Skeletal muscle tissue (tissue), 4 donors: ENCODE data around the gene STK10. TPM values are rescaled to one million over a fixed set of nuclear protein-coding genes. Genes with fewer than 3 reads are reported as not detected.
"Not testable (repeated sequence)": the region's sequence is repeated elsewhere in the genome, so short reads cannot be mapped to it uniquely, and the experiment has no call there.

ENCODE experiments used
- H3K27ac ChIP-seq: one replicate; pipeline ENCODE4 v1.7.0; 2013; ENCODE audit warnings: mild to moderate bottlenecking, low read depth, low read length, inconsistent platforms
- H3K27me3 ChIP-seq, 3 donors: one replicate each; pipeline ENCODE4 v1.7.0; 2013; ENCODE audit warnings: low read length in 3 of 3; ENCODE audit not compliant: control insufficient read depth in 3 of 3, insufficient read depth in 3 of 3
- H3K36me3 ChIP-seq, 3 donors: one replicate each; pipeline ENCODE4 v1.7.0; 2013; ENCODE audit warnings: low read length in 3 of 3; ENCODE audit not compliant: control insufficient read depth in 3 of 3, insufficient read depth in 3 of 3
- H3K4me1 ChIP-seq, 3 donors: one replicate each; pipeline ENCODE4 v1.7.0; 2013; ENCODE audit warnings: low read length in 3 of 3, mild to moderate bottlenecking in 3 of 3; ENCODE audit not compliant: control insufficient read depth in 3 of 3, insufficient read depth in 3 of 3
- H3K4me3 ChIP-seq, 3 donors: one replicate each; pipeline ENCODE4 v1.7.0; 2013; ENCODE audit warnings: low read length in 3 of 3
- H3K9ac ChIP-seq, 3 donors: one replicate each; pipeline ENCODE4 v1.7.0; 2013; ENCODE audit warnings: low read length in 3 of 3, mild to moderate bottlenecking in 3 of 3, moderate library complexity in 2 of 3, low read depth in 1 of 3
- H3K9me3 ChIP-seq, 3 donors: one replicate each; pipeline ENCODE4 v1.7.0; 2013; ENCODE audit warnings: low read length in 3 of 3; ENCODE audit not compliant: control insufficient read depth in 3 of 3
- total RNA-seq: library from RNA; depleted of rRNA; stranded (reverse); fragments of >200 nt; gene quantifications from one replicate; pipeline ENCODE4 v1.2.3, GENCODE V29; 2014
- donor health status: Osteomylitis.

Gene STK10
- total RNA-seq, 1 donor from 2014 or later, result 12.0 TPM

DNA sequence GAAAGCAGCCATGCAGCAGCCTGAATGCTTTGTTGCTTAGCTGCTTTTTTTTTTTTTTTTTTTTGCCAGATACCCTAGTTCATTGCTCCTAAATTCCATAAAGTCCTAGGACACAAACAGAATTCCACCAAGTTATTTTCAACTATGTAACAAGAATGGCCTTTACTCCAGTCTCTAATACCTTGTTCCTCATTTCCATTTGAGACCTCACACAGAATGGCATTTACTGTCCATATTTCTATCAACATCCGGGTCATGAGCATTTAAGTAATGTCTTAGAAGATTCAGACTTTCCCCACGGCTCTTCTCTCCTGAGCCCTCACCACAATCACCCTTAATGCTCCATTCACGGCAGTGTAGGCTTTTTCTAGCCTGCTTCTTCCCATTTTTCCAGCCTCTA, 149.9 kb downstream of the STK10 start:
- Histone ChIP-seq H3K27ac (no peak overlapping the region), H3K4me3 (no peak overlapping the region), H3K9me3 (no peaks in the 10 kb centered on the region), H3K4me1 (peaks cover 0 to 2% (median 0%) of the 10 kb centered on the region in 3 donors), H3K27me3 (peaks cover 0 to 4% (median 0%) of the 10 kb centered on the region in 3 donors), H3K9ac (no peak overlapping the region), H3K36me3 (no peaks in the 10 kb centered on the region)

DNA sequence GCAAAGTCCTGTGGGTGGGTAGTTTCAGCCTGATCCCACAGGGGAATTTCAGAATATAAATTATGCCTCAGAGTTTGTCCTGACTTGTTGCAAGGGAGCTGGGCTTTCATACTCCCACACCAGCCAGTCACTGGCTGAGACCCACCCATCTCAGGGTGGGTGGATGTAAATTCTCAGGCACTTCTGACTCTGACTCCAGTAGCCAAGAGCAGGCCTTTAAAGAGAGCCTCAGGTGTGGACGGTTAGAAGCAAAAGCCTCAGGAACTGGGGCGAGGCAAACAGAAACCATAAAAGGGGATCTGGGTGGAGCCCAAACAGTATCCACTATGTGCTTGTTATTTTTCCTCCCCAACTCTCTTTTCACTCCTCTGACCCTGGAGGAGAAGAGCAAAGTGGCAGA, 153.0 kb downstream of the STK10 start:
- no peaks in the 10 kb centered on the region for H3K4me1 ChIP-seq
- H3K27ac ChIP-seq, result no peak overlapping the region
- no peaks in the 10 kb centered on the region for H3K27me3 ChIP-seq
- no peaks in the 10 kb centered on the region for H3K36me3 ChIP-seq
- H3K9me3 ChIP-seq, result no peaks in the 10 kb centered on the region
- H3K9ac ChIP-seq, result no peak overlapping the region
- no peak overlapping the region for H3K4me3 ChIP-seq

DNA sequence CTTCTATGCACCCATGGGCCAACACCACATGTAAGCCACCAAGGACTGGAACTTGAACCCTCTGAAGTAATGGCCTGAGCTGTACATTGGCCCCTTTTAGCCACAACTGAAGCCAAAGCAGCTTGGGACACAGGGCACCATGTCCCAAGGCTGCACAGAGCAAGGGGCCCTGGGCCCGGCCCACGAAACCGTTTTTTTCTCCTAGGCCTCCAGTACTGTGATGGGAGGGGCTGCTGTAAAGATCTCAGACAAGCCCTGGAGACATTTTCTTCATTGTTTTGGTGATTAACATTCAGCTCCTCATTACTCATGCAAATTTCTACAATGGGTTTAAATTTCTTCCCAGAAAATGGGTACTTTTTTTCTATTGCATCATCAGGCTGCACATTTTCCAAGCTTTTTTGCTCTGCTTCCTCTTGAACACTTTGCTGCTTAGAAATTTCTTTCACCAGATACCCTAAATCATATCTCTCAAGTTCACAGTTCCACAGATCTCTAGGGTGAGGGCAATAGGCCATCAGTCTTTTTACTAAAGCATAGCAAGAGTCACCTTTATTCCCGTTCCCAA, 156.0 kb downstream of the STK10 start:
- no peaks in the 10 kb centered on the region for H3K36me3 ChIP-seq
- no peak overlapping the region for H3K27ac ChIP-seq
- peaks cover 0 to 5% (median 0%) of the 10 kb centered on the region in 3 donors for H3K4me1 ChIP-seq
- no peaks in the 10 kb centered on the region for H3K9me3 ChIP-seq
- H3K27me3 ChIP-seq, result no peaks in the 10 kb centered on the region
- H3K4me3 ChIP-seq, result no peak overlapping the region
- H3K9ac ChIP-seq, result no peak overlapping the region

DNA sequence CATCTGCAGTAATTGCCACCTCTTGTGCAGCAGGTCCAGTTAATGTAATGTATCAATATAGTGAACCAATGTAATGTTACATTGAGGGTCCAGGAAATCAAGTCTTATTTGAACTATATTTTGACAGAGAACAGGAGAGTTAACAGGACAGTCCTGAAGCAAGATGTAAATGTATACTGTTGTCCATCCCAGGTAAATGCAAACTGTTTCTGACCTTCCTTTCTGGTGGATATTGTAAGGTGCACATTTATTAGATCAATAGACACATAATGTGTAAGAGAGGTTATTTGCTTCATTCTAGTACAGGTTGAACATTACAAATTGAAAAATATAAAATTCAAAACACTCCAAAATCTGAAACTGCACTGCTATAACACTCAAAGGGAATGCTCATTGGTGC, 158.1 kb downstream of the STK10 start:
- Histone ChIP-seq H3K36me3 (no peaks in the 10 kb centered on the region), H3K4me1 (peaks cover 0 to 5% (median 0%) of the 10 kb centered on the region in 3 donors), H3K27ac (no peak overlapping the region), H3K4me3 (no peak overlapping the region), H3K9me3 (no peaks in the 10 kb centered on the region), H3K9ac (no peak overlapping the region), H3K27me3 (no peaks in the 10 kb centered on the region)

DNA sequence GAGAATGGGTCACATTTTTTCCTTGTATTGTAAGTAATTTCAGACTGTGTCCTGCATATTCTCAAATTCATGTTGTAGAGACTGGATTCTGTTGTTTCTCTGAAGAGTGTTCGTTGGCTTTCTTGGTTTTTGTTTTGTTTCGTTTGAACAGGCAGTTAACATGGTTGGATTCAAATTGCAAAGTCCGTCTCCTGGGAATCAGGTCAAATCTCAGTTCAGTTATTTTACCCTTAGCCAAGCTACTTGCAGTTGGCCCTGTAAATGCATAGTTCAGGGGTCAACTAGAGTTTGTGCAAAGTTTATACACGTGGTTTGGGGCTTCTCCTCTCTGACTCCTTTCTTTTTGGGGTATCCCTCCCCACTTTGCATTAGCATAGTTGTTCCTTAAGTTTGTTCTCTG, 159.9 kb downstream of the STK10 start:
- no peak overlapping the region for H3K27ac ChIP-seq
- H3K4me1 ChIP-seq, result peaks cover 0 to 5% (median 0%) of the 10 kb centered on the region in 3 donors
- H3K36me3 ChIP-seq, result no peaks in the 10 kb centered on the region
- H3K9ac ChIP-seq, result no peak overlapping the region
- H3K27me3 ChIP-seq, result no peaks in the 10 kb centered on the region
- H3K9me3 ChIP-seq, result no peaks in the 10 kb centered on the region
- no peak overlapping the region for H3K4me3 ChIP-seq

DNA sequence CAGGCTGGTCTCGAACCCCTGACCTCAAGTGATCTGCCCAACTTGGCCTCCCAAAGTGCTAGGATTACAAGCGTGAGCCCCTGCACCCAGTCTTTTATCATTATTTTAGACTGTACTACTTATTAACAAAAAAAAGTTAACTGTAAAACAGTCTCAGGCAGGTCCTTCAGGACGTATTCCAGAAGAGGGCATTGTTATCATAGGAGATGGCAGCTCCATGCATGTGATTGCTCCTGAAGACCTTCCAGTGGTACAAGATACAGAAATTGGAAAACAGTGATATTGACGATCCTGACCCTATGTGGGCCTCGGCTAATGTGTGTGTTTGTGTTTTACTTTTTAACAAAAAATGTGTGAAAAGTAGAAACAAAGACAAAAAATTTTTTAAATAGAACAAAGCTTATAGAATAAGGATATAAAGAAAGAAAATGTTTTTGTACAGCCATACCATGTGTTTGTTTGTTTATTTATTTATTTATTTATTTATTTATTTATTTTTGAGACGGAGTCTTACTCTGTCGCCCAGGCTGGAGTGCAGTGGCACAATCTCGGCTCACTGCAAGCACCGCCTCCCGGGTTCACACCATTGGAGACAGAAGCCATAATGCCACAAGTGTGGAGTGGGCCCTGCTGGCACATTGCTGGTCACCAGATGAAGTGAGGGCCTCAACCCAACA, 167.8 kb downstream of the STK10 start:
- H3K36me3 ChIP-seq, H3K27me3 ChIP-seq, H3K4me1 ChIP-seq, H3K4me3 ChIP-seq, H3K9ac ChIP-seq, H3K27ac ChIP-seq, H3K9me3 ChIP-seq: not testable (repeated sequence)

DNA sequence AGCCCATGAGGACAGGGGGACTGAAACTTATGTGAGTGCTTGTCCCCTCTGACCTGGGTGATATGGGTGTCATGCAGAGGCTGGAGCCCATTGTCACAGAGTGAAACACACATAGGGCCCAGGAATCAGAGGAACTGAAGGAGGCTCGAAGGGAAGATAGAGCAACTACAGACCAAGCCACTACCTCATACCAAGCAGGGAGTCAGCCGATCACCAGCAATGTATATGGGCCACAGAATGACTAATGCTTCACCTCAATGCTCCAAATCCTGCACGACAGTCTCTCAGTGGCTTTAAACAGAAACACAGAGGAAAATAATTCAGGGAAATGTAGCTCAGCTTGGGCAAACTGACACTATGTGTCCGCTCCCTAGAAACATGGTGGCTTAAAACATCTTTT, 172.7 kb downstream of the STK10 start:
- no peaks in the 10 kb centered on the region for H3K9me3 ChIP-seq
- no peak overlapping the region for H3K27ac ChIP-seq
- no peaks in the 10 kb centered on the region for H3K4me1 ChIP-seq
- no peaks in the 10 kb centered on the region for H3K36me3 ChIP-seq
- no peak overlapping the region for H3K4me3 ChIP-seq
- no peaks in the 10 kb centered on the region for H3K27me3 ChIP-seq
- H3K9ac ChIP-seq, result no peak overlapping the region

DNA sequence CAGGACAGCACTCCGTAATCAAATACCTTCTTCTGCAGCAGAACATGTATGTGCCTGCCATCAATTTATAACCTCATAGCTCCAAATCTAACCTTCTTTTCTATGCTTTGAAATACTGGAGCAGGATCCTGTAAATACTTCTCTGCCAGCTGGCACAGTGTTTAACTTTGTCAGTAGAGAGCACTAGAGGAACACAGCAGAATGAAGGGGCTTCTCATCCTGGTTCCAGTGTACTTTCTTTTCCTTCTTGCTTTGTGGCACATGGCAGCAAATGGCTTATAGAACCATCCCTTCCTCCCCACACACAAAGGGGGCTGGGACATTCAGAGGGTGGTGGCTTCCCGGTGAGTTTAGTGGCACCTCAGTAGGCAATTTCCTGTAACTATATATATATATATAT, 177.7 kb downstream of the STK10 start:
- no peaks in the 10 kb centered on the region for H3K36me3 ChIP-seq
- H3K27ac ChIP-seq, result no peak overlapping the region
- H3K9ac ChIP-seq, result no peak overlapping the region
- no peaks in the 10 kb centered on the region for H3K27me3 ChIP-seq
- peaks cover 7 to 19% (median 13%) of the 10 kb centered on the region in 3 donors for H3K4me1 ChIP-seq
- no peak overlapping the region for H3K4me3 ChIP-seq
- no peaks in the 10 kb centered on the region for H3K9me3 ChIP-seq

DNA sequence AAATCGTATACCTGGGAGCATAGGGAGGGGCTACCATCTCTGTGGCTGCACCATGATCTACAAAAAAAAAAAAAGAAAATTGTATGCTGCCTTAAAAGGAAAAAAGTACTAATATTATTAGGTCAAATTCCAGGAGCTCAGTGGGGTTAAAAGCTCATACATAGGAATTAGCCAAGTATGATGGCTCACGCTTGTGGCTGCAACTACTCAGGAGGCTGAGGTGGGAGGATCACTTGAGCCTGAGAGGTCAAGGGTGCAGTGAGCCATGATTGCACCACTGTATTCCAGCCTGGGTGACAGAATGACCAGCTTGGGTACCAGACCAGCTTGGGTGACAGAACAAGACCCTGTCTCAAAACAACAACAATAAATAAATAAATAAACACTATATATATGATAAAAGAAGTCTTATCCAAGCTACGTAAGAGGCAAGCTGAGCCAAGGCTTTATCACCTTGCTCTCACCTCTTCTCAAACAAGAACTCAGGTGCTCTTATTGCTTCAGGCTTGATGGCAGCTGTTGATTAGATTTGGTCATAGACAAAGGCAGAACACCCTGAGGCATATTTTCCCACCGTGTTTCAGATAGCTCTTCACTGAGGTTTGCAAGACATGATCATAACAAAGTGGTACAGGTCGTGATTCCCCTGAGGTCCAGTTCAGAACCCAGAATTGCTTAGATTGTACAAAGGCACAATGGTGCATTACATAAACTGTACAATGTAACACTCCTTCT, 178.3 kb downstream of the STK10 start:
- Histone ChIP-seq H3K27me3 (no peaks in the 10 kb centered on the region), H3K36me3 (no peaks in the 10 kb centered on the region), H3K27ac (no peak overlapping the region), H3K9ac (no peak overlapping the region), H3K4me1 (peaks cover 9 to 24% (median 19%) of the 10 kb centered on the region in 3 donors), H3K9me3 (no peaks in the 10 kb centered on the region), H3K4me3 (no peak overlapping the region)

DNA sequence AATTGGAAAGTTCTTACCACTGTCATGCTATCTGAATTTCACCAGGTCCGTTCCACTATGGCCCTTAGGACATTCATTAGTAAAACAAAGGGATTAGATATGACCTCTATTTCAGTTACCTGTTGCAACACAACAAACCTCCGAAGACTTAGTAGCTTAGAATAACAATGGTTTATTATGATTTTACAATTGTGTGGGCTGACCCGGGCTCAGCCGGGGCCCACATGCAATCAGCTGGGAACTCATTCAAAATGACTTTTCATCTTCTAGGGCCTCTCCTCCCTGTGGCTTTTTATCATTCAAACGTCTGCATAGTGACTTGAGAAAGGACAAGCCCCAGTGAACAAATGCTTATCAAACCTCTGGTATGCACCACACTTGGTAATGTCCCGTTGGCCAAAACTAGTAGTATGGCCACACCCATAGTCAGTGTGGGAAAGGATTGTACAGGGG, 179.3 kb downstream of the STK10 start:
- Histone ChIP-seq H3K36me3 (no peaks in the 10 kb centered on the region), H3K27ac (no peak overlapping the region), H3K27me3 (no peaks in the 10 kb centered on the region), H3K9ac (no peak overlapping the region), H3K4me3 (no peak overlapping the region), H3K9me3 (no peaks in the 10 kb centered on the region), H3K4me1 (peaks cover 13 to 30% (median 28%) of the 10 kb centered on the region in 3 donors)
